C1 segment of cervical spinal cord (tissue), 14 donors: ENCODE results near the gene LHX4.

Source experiments
- DNase-seq, 14 donors: peaks; one replicate each; lab custom pipeline; 2025; lab: John Stamatoyannopoulos, UW

The LHX4 gene

DNA sequence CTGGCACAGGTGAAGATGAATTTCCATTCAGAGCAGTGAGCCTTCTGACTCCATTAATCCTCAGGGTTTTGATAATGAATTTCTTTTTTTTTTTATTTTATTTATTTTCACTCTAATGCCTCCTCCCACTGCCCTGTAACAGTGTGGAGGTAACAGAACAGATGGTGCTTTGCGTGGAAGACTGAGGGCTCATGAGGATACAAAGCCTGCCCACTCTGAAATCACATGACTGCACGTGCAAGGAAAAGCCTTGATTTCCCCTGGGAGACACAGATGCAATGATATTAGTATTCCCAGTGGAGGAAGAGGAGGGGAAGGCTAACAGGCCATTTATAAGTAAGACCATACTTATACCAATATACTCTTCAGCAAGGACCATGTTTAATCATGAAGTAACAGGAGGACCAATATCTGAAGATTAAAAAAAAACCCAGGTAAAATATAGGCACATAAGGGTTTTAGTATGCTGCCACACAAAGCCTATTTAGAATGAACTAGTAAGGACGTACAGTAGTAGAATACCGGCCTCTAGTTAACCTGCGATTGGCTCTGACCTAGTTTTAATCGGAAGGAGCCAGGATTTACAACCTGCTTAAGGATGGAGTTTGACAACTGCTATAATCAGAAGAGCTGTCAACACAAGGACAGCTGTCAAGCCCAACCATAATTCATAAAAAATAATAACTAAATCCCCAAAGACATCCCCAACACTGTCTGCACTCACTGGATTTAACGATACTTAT is 69.6 kb downstream of the LHX4 start:
- DNase-seq, result no peak

DNA sequence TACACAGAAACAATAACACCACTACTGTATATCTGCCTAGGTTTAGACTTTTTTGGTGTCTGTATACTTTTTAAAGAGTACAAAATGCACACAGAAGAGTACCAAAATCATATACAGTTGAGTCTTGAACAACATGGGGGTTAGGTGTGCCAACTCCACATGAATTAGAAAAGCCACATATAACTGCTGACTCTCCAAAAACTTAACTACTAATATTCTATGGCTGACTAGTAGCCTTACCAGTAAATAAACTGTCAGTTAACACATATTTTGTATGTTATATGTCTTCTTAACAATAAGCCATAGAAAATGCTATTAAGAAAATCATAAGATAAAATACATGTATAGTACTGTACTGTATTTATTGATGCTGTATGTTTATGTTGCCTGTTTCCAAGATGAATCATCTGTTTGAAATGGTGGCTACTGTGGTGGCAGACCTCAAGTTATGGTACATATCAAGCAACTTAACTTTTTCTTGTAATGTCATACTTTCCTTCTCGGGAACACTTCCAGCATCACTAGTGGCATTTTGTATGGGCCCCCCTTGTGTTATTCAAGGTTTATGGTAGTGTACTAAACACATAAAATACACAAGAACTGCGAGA is 71.2 kb downstream of the LHX4 start:
- DNase-seq, result no peak

DNA sequence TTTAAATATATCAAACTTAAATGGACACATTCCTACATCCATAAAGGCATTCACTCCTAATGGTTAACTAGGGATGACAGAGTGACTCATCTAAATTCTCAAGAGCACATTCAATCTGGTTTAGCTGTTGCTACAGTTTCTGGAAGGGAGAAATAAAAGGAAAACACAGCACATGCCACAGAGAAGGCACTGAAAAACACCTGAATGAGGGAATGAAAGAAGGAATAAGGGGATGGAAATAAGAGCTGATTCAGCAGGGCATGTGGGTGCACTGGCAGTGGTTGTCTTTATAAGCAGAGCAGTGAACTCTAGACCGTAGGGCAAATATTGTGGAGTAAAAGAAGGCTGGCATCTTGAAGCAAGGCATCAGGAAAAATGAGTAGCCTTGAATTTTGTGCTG is 79.3 kb downstream of the LHX4 start:
- DNase-seq, result no peak

DNA sequence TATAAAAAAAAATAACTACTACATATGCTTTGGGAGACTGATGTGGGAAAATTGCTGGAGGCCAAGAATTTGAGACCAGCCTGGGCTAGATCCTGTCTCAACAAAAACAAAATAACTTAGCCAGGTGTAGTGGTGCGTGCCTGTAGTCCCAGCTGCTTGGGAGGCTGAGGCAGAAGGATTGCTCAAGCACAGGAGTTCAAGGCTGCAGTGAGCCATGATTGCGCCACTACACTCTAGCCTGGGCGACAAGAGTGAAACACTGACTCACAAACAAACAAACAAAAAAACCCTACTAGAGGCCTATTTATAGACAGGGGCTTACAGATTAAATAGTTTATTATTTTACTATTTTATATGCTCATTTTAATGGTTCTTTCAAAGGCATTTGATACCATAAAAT is 80.0 kb downstream of the LHX4 start:
- no peak for DNase-seq

DNA sequence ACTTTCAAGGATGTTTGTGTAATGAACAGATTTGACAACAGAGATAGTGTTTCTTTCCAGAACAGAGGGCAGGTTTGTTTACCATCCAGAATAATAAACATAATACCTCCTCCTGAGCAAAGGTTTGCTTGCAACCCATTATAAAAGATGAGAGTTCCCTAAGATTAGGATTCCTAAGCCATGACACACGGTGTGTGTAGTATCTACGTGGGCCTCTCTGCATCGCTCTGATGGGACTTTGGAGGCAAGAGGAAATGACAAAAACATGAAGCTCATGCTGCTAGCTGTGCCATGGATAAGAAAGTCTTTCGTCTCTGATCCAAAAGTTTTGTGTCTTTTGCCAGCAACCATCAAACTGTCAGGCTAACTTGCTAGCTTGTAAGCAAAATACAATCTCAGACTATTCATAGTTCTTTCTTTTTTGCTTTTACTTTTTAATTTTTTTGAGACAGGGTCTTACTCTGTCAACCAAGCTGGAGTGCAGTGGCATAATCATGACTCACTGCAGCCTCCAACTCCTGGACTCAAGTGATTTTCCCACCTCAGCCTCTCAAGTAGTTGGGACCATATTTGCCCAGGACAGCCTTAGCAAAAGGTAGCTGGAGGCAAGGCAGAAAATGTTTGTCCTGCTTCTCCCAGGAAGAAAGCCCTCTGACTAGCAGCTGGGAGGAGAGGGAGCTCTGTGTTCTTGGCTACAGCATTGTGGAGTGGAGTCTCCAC is 81.1 kb downstream of the LHX4 start:
- no peak for DNase-seq

DNA sequence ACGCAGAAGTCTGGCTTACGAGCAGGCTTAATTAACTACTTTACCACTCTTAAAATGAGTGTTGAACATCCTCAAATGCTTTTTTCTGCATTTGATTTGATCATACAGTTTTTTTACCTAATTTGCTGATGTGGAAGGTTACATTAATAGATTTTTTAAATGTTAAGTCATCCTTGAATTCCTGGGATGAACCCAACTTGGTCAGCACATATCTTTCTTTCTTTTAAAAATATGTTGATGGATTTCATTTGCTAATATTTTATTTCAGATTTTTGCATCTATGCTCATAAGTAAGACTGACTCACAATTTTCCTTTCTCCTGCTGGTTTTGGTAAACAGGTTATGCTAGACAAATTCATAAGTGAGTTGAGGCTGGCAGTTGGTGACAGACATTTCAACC is 82.9 kb downstream of the LHX4 start:
- DNase-seq, result no peak

DNA sequence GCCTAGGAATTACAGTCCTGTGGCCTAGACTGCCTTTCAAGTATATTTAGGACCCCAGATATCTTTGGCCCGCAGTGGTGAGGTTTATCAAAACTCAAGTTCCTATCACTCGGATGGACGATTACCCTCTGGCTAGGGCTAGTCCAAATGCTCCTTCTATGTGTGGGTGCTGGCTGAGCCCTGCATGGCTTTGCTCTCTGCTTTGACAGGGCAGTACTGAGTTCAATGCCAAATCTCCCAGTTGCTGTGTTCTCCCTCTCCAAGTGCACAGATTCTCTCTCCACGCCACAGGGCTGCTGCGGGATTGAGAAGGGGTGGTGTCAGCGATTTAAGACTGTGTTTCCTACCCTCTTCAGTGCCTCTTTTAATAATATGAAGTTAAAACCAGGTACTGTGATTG is 97.0 kb downstream of the LHX4 start:
- no peak for DNase-seq
